OCI-LY1 (cell line): ENCODE data around the gene SRCIN1.

Experiments
- EZH2 ChIP-seq: fragments of 200-600 bp; sonication (generic), shearing (Covaris generic); IDR thresholded peaks from 2 replicates; pipeline ENCODE4 v1.8.0; 2017; ENCODE audit warnings: borderline replicate concordance, mixed run types, mild to moderate bottlenecking, antibody characterized with exemption, low read length, moderate library complexity, mixed read lengths
- TF ChIP-seq, protein P1 (sequence below): fragments of 200-600 bp; sonication (generic), shearing (Covaris generic); IDR thresholded peaks from 2 replicates; pipeline ENCODE4 v1.5.1; 2017; ENCODE audit warnings: mild to moderate bottlenecking, antibody characterized with exemption, low read length, moderate library complexity, mixed read lengths

GRCh38 chr17:38600906-38601305 lies 4.8 kb downstream of the SRCIN1 start:
- TF ChIP-seq, protein P1, sequence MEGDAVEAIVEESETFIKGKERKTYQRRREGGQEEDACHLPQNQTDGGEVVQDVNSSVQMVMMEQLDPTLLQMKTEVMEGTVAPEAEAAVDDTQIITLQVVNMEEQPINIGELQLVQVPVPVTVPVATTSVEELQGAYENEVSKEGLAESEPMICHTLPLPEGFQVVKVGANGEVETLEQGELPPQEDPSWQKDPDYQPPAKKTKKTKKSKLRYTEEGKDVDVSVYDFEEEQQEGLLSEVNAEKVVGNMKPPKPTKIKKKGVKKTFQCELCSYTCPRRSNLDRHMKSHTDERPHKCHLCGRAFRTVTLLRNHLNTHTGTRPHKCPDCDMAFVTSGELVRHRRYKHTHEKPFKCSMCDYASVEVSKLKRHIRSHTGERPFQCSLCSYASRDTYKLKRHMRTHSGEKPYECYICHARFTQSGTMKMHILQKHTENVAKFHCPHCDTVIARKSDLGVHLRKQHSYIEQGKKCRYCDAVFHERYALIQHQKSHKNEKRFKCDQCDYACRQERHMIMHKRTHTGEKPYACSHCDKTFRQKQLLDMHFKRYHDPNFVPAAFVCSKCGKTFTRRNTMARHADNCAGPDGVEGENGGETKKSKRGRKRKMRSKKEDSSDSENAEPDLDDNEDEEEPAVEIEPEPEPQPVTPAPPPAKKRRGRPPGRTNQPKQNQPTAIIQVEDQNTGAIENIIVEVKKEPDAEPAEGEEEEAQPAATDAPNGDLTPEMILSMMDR = no peak
- TF ChIP-seq EZH2 = no peak
